Type B pancreatic cell (in vitro differentiated cells): ENCODE measurements around the gene PRPF38A. TPM values are rescaled to one million over a fixed set of nuclear protein-coding genes. Genes with fewer than 3 reads are reported as not detected.

Experiments
- DNase-seq: peaks from one replicate; pipeline ENCODE4 v3.0.0; 2021; ENCODE audit warnings: mixed read lengths; ENCODE audit not compliant: unreplicated experiment; ENCODE audit errors: extremely low spot score
- H3K27ac Mint-ChIP-seq: 2 replicates; pipeline ENCODE4 v1.8.0; 2021; ENCODE audit warnings: mild to moderate bottlenecking, mixed read lengths
- H3K27me3 Mint-ChIP-seq: 2 replicates; pipeline ENCODE4 v1.8.0; 2021; ENCODE audit warnings: mixed read lengths
- H3K36me3 Mint-ChIP-seq: 2 replicates; pipeline ENCODE4 v1.8.0; 2021; ENCODE audit warnings: mixed read lengths
- H3K4me1 Mint-ChIP-seq: one replicate; pipeline ENCODE4 v1.8.0; 2021; ENCODE audit warnings: mixed read lengths; ENCODE audit not compliant: unreplicated experiment
- H3K4me3 Mint-ChIP-seq: 2 replicates; pipeline ENCODE4 v1.8.0; 2021; ENCODE audit warnings: mild to moderate bottlenecking, mixed read lengths
- H3K9me3 Mint-ChIP-seq: 2 replicates; pipeline ENCODE4 v1.8.0; 2021; ENCODE audit warnings: mixed read lengths
- total RNA-seq: library from RNA; stranded (reverse); gene quantifications from 2 replicates; pipeline ENCODE4 v1.2.1, GENCODE V29; 2021; ENCODE audit warnings: low replicate concordance
- TF ChIP-seq, protein P1 (sequence below): fragments of 200-600 bp; sonication (generic); conservative IDR thresholded peaks from 2 replicates; pipeline ENCODE4 v1.5.0; 2021; ENCODE audit warnings: antibody characterized with exemption, mild to moderate bottlenecking

The PRPF38A gene
- total RNA-seq, 1 donor from 2014 or later: 70.7 TPM

DNA sequence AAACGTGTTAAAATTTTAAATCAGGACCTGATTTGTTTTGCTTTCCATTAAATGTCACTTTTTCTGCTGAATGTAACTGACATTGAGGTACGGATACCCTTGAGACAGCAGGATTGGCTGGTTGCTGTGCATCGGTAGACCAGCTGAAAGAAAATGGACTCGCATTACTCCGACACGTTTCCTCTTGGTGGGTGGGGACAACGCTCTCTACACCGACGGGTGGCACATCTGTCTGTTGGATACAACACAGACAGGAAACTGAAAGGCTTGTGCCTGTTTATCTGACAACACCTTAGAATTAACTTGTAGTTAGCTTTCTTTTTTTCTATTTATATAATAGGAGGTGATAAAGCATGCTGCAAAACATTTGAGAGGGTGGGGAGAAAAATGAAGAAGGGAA is 19.4 kb downstream of the PRPF38A start:
- TF ChIP-seq, protein P1, sequence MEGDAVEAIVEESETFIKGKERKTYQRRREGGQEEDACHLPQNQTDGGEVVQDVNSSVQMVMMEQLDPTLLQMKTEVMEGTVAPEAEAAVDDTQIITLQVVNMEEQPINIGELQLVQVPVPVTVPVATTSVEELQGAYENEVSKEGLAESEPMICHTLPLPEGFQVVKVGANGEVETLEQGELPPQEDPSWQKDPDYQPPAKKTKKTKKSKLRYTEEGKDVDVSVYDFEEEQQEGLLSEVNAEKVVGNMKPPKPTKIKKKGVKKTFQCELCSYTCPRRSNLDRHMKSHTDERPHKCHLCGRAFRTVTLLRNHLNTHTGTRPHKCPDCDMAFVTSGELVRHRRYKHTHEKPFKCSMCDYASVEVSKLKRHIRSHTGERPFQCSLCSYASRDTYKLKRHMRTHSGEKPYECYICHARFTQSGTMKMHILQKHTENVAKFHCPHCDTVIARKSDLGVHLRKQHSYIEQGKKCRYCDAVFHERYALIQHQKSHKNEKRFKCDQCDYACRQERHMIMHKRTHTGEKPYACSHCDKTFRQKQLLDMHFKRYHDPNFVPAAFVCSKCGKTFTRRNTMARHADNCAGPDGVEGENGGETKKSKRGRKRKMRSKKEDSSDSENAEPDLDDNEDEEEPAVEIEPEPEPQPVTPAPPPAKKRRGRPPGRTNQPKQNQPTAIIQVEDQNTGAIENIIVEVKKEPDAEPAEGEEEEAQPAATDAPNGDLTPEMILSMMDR: no peak
- no peaks in the 10 kb centered on the region for H3K9me3 Mint-ChIP-seq
- H3K36me3 Mint-ChIP-seq: peaks cover 14% of the 10 kb centered on the region
- no peak for DNase-seq
- no peak overlapping the region for H3K27ac Mint-ChIP-seq
- no peak overlapping the region for H3K4me3 Mint-ChIP-seq
- H3K4me1 Mint-ChIP-seq: peaks cover 4% of the 10 kb centered on the region
- H3K27me3 Mint-ChIP-seq: no peaks in the 10 kb centered on the region

DNA sequence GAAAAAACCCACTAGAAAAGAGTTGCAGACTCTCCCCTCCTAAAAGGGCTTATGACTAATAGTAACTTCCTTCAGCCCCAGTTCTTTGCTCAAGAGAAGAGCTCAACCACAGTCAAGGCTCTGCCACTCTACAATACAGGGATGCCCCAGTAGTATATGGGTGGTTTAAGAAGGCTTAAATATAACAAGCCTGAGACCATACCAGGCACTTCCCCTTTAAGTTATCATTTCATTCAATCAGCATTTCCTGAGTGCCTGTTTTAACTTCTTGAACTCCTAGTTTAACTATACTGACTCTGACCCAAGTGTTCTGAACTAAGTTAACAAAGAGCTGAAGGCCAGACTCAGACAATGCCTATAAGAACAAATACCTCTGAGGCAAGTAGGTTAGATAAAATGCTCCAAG is 19.8 kb downstream of the PRPF38A start:
- no peak for DNase-seq
- Mint-ChIP-seq H3K27me3 (no peaks in the 10 kb centered on the region), H3K4me1 (peaks cover 4% of the 10 kb centered on the region), H3K9me3 (no peaks in the 10 kb centered on the region), H3K4me3 (no peak overlapping the region), H3K36me3 (peaks cover 16% of the 10 kb centered on the region), H3K27ac (no peak overlapping the region)
- TF ChIP-seq, protein P1: no peak

DNA sequence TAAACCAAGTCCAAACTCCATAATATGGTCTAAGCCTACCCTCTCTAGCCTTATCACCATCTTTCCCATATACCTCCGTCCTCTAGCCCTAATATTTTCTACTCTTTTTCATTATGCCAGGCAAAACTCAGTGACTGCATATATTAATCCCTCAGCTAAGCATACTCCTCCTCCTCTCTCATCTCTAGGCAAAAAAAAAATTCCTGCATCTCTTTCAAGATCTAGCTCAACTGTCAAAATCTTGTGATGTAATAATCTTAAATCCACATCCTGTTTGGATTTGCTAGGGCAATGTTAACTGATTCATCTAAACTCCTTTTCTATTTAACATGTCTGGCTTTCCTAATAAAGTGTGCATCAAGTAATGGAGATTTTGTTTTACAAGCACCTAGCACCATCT is 20.4 kb downstream of the PRPF38A start:
- Mint-ChIP-seq H3K36me3 (peaks cover 16% of the 10 kb centered on the region), H3K9me3 (no peaks in the 10 kb centered on the region), H3K27me3 (no peaks in the 10 kb centered on the region), H3K4me1 (peaks cover 4% of the 10 kb centered on the region), H3K27ac (no peak overlapping the region), H3K4me3 (no peak overlapping the region)
- TF ChIP-seq, protein P1: no peak
- DNase-seq: no peak

DNA sequence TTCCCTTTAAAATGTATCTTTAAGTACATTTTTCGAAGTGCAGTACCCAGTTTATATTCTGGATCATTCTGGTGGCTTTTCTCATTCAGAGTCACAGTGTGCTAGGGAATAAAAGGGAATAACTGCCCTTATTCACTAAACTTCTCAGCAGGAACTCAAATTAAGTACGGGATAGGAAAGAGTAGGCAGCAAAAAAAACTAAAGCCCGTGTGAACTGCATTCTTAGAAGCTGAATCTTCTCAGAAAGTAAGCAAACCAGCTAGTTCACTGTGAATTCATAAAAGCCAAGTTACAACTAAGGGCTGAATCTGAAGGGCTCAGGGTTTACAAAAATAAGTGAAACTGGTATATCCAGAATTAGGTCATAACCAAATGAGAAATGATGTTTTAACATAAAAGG is 22.0 kb downstream of the PRPF38A start:
- peak overlapping the region; percentile 93 for H3K27ac Mint-ChIP-seq
- no peaks in the 10 kb centered on the region for H3K27me3 Mint-ChIP-seq
- peaks cover 4% of the 10 kb centered on the region for H3K4me1 Mint-ChIP-seq
- TF ChIP-seq, protein P1: no peak
- DNase-seq: no peak
- H3K4me3 Mint-ChIP-seq: peak overlapping the region; percentile 52
- H3K36me3 Mint-ChIP-seq: peaks cover 23% of the 10 kb centered on the region
- no peaks in the 10 kb centered on the region for H3K9me3 Mint-ChIP-seq

- no peaks in the 10 kb centered on the region for H3K27me3 Mint-ChIP-seq
- no peak overlapping the region for H3K4me3 Mint-ChIP-seq
- no peak for DNase-seq
- H3K27ac Mint-ChIP-seq: peak overlapping the region; percentile 54
- H3K36me3 Mint-ChIP-seq: peaks cover 27% of the 10 kb centered on the region
- no peaks in the 10 kb centered on the region for H3K9me3 Mint-ChIP-seq
- TF ChIP-seq, protein P1: no peak
- peaks cover 4% of the 10 kb centered on the region for H3K4me1 Mint-ChIP-seq
Measured at GRCh38 chr1:52427152-52427551, 22.8 kb downstream of the PRPF38A start.

DNA sequence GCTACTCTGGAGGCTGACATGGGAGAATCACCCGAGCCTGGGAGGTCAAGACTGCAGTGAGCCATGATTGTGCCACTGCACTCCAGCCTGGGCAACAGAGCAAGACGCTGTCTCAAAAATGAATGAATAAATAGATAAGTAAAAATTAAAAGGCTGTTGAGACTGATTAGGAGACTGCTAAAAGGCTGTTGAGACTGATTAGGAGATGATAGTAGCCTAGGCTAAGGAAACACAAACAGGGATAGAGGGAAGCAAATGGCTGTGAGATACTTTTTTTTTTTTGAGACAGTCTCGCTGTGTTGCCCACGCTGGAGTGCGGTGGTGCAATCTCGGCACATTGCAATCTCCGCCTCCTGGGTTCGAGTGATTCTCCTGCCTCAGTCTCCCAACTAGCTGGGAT is 28.4 kb downstream of the PRPF38A start:
- no peaks in the 10 kb centered on the region for H3K4me1 Mint-ChIP-seq
- H3K4me3 Mint-ChIP-seq: no peak overlapping the region
- peaks cover 28% of the 10 kb centered on the region for H3K36me3 Mint-ChIP-seq
- no peak overlapping the region for H3K27ac Mint-ChIP-seq
- TF ChIP-seq, protein P1: no peak
- no peak for DNase-seq
- H3K27me3 Mint-ChIP-seq: no peaks in the 10 kb centered on the region
- H3K9me3 Mint-ChIP-seq: no peaks in the 10 kb centered on the region
